Stimulated activated CD8-positive, alpha-beta memory T cell treated with anti-CD3 and anti-CD28 coated beads, Interleukin-12 subunit alpha, Interleukin-12 subunit beta, amount 100 ng/mL, for 24 hours (primary cell): Measurements from ENCODE around the gene ARHGAP6.

Source experiments
- DNase-seq: peaks from one replicate; pipeline ENCODE4 v3.0.0-alpha.2; 2020; ENCODE audit errors: extremely low read depth

Gene ARHGAP6

DNA sequence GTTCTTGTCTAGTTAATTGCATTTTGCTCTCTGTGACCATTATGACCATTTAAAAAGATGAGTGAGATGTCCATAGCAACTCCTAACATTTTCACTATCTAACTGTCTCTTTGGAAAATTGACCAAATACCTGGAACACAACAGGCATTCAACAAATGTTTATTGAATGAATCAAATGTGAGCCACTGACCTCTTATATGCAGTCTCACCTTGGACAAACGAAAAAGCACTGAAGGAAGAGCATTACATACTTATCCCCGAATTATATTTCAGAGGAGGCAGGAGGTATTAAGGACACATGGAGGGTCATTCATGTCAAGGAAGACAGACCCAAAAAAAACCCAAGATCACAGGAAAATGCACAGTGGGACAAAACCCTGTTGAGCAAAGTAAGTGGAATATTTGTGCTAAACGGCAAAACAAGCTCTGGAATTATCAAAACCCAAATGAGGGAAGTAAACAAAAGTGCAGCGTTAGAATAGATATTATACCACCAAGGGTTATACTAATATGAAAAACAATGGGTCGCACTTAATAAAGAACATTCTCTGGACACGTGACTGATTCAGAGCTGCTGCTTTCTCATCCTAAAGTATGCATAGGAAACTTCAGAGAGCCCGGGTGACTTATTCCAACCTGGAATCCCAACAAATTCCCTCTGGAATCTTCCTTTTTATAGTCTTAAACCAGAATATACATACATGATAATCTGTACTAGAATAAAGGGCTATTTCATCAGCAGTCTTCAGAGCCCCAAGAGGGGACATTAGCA is 240.6 kb downstream of the ARHGAP6 start:
- no peak for DNase-seq

DNA sequence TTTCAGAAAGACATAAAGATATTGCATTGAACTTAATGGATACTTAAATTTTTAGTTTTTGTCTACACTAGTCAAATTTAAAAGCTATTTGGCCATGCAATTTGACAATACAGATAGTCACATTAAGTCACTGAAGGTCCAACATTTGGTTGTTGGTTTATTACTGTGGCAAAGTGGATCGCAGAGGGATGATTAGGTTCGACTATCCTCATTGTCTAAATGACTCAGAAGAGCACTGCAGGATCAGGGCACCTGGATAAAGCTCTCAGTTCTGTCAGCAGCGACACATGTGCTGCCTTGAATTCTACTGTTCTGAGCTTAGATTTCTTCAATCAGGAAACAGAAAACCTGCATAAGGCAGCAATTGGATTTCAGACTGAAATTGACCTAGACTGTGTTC is 241.8 kb downstream of the ARHGAP6 start:
- no peak for DNase-seq

DNA sequence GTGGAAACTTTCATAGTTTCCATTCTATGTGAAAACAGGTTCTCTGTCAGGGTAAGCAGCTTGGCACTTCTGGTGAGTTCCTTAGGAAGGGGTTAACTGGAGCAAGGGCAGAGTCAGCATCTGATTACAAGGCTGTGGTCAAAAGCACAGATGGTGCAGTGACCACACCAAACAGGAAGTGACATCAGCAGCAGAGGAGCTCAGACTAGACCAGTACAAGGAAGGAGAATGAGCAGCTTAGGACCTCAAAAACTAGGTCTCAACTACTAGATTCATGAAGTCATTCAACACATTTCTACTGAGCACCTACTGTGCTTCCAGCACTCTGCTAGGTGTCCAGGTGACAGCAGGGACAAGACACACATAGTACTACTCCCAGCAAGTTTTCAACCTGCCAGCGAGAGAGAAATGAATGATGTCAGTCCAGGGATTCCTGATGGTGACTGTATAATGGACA is 242.3 kb downstream of the ARHGAP6 start:
- DNase-seq, result no peak

DNA sequence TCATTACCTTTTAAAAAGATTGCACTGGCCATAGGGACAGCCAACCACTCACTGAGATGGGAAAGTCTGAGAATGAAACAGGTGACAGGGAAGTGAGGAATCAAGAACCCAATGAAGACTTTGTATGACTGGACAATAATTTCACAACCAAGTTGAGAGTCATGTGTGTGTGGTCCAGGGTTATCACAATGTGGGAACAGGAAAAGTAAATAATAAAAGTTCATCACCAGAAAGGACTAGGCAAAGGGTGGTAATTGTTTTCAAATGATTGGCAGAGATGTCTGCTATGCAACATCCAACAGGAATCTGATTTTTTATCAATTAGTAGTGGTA is 243.2 kb downstream of the ARHGAP6 start:
- no peak for DNase-seq

DNA sequence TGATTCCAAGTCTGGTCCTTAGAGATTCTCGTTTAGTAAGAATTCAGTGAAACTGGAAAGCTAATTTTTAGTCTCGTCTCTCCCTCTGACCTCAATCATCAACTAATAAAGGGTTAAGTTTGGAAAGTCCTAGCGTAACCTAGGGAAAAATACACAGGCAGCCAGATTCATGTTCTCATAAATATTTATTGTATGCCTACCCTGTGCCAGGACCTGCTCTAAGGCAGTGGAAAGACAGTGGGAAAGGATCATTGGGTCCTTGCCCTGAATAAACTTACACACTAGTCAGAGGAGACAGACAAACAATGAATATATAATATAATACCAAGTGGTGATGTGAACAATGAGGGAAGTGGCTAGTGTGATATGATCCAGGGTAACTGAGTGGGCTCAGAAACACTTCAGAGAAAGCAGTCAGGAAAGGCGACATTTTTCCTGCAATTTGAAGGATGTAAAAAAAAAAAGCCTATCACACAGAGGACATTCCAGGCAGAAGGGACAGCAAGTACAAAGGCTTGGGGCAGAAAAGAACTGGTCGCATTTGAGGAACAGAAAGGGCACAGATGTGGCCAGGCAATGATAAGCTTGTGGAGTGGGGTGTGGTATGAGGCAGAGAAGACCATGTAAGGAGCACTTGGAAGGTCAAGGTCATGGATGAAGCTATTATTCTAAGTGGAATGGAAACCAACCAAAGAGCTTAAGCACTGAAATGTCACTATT is 243.8 kb downstream of the ARHGAP6 start:
- DNase-seq, result no peak

DNA sequence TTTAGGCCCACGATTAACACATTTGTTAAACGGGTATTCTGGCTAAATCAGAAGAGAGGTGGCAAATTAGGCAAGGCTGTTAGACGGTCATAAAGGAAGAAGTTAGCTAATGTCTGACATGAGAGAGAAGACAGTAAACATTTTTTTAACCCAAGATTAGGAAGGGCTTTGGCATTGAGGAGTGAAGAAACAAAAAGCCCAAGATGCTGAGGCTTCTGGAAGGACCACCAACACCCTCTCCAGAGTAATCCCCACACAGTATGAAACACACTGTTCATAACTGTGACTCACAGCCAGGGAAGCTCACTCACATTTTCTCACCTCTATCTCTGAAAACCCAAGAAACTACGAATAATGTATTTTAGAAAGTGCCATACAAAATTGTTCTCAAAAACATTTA is 244.9 kb downstream of the ARHGAP6 start:
- no peak for DNase-seq

DNA sequence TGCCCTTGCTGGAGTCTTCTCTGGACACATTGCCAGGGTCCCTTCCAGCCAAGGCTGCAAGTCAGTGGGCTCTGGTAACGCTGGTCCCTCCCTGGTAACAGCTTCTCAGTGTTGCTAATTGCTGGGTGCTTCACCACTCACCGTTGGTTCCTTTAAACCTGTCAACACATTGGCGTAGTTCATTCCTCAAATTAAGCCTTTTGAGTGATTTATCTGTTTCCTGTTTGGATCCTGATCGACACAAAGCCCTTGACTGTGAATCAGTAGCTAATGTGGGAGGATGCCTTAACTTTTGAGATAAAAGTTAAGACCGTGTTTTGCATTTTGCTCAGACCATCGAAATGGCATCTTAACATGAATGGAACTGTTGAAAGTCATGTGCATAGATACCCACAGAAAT is 246.6 kb downstream of the ARHGAP6 start:
- no peak for DNase-seq

DNA sequence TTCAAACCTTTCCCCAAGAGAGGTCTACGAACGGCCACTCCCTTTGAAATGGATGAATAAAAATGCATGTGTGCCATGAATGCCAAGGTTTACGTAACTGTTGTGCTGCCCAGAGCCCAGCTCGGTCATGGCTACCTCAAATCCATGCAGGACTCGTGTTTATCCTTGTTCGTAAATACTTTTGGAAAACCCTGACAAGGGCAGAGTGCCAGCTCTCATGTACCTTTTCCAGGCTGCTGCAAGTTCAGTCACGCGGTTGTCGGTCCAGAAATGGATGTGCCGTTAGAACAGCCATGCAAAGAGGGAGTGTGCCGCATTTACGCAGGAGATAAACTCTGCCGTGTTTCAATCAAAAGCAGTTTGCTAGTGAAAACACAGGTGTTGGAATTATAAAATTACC is 249.1 kb downstream of the ARHGAP6 start:
- no peak for DNase-seq

DNA sequence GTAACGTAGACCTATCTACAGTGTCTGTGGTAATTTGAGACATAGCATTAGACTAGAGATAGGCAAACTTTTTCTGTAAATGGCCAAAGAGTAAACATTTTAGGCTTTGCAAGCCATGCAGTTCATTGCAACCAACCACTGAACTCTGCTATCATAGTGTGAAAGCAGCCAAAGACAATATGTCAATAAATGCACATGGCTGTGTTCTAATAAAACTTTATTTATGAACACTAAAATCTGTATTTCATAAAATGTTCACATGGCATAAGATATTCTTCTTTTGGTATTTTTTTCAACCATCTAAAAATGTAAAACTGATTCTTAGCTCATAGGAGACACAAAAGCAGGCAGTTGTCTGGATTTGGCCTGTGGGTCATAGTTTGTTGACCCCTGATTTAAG is 251.6 kb downstream of the ARHGAP6 start:
- no peak for DNase-seq

DNA sequence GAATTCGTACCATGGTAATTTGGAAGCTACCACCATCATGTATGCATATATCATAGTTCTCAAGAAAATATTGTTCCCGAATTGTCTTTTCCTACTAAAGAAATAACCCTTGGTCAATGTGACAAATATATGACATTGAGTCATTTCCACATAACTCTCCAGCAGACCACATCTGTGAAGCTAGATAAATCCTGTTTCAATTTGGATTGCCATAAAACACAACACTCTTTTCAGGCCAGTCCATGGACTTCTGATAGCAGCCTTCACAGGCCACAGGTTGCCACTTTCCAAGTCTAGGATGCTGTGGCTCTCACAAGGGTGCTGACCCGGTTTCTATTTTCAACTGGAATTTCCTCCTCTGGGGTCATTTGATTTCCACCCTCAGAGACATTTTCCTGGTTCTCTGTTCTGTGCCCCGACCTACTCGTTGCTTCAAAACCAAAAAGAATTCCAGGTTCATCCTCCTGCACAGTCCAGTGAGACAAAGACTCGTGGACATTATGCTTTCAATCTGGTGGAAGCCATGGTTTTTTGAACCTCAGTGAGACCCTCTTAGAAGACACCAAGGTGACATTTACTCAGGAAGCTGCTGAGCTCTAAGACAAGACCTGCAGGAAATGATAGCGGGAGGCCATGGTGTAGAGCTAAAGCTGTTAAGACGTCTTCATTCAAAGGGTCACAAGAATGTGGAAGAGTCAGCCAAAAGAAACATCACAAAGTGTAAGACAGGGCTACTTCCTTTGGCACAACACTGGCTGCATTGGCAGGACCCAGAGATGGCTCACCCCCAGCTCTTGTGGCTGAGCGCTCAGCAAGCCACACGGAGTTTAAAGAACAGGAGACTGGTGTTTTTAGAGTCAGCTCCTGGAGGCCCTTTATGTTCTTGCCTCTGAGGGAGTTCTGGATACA is 252.8 kb downstream of the ARHGAP6 start:
- DNase-seq, result no peak

DNA sequence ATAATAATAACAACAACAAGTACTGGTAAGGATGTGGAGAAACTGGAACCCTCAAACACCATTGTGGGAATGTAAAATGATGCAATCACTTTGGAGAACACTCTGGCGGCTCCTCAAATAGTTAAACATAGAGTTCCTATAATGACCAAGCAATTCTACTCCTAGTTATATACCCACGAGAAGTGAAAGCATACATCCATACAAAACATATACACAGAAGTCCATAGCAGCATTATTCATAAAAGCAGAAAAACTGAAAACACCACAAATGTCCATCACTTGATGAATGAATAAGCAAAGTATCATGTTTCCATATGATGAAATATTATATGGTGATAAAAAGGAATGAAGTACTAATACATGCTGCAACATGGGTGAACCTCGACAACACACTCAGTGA is 255.8 kb downstream of the ARHGAP6 start:
- no peak for DNase-seq

DNA sequence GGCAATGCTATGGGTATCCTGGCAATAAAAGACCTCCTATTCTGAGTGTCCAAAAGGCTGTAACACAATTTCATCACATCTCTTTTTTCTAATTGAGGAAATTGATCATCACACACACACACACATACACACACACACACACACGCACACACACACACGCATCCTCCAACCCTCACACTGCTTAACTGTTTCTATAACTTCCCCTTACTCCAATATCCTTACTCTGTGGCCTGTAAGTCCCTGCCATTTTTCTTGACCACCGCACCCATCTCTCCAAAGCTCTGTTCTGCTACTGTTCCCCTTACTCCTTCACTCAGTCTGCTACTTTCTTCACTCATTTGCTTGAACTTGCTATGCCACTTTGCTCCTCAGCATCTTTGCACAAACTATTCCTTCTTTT is 256.9 kb downstream of the ARHGAP6 start:
- no peak for DNase-seq

DNA sequence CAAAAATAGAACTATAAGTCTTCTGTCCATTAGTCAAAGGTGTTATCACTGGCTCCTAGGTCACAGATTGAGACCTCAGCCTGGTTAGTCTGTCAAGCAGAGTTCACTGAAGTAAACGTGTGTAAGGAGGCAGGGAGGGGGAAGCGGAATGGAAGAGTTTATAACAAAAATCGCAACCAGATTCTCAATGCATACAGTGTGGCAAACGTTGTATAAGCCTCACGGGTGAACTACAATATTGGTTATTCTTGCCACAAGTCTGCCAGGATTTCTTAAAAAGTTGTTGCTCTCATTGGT is 257.7 kb downstream of the ARHGAP6 start:
- DNase-seq, result no peak

DNA sequence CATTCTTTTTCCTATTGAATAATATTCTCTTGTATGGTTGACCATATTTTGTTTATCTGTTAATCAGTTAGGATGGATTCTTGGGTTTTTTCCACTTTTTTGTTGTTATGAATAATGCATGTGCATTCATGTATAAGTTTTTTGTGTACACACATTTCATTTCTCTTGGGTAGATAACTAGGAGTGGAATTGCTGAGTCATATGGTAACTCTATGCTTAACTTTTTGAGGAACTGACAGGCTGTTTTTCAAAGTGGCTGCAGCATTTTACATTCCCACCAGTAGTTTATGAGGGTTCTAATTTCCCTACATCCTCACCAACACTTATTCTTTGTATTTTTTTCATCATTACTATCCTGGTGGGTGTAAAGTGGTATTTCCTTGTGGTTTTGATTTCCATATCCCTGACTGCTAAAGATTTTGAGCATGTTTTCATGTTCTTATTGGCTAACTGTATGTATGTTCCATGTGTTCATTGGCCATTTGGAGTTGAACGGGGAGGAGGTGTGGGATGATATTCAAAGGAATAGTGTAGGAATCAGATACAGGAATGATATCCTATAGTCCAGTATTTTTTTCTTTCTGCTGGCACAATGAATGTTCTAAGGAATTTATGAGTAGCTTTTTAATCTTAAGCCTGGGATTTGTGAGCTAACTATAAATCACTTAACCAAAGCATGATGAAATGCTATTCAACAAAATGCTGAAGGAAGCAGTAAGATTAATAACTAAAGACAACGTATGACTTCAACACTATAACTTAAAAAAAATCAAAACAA is 258.2 kb downstream of the ARHGAP6 start:
- no peak for DNase-seq

DNA sequence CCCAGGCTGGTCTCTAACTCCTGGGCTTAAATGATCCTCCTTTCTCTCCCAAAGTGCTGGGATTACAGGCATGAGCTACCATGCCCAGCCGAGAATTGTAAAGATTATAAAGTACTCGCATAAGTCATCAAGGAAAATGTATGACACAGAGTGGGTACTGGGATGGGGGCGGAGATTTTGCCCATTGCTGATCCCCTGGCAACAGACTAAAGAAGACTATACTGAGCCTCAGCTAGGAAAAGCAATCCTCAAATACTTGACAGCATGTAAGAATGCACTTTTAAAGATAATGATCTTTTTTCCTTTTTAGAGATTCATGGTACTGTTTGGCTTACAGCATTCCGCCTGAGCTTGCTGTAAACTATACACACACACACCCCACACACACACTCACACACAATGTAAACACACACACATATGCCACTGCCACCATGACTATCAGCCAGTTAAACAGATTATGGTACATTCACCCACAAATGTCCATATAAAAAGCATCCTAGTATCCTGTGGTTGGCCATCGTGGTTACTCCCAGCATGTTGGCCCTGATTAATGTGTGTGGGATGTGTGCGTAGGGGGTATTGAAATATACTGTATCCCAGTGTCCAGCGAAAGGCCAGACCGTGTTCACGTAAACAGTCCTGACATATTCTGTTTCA is 259.5 kb downstream of the ARHGAP6 start:
- no peak for DNase-seq

DNA sequence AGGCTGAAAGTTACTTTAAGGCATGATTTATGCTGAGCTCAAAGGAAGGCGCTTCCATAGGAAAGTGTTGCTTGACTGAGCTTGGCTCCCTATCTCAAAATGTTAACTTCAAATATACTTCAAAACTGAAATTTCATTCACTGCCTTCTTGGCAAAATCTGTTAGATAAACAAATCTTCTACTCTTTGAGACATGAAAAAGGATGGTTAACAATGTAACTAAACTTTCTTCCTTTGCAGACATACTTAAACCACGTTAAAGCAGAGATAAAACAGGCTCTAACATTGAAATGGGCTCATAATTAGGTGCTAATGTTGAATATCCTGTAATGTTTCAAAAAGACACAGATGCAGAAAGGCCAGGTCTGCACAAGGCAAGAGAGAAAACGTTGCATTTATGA is 262.1 kb downstream of the ARHGAP6 start:
- DNase-seq, result no peak

DNA sequence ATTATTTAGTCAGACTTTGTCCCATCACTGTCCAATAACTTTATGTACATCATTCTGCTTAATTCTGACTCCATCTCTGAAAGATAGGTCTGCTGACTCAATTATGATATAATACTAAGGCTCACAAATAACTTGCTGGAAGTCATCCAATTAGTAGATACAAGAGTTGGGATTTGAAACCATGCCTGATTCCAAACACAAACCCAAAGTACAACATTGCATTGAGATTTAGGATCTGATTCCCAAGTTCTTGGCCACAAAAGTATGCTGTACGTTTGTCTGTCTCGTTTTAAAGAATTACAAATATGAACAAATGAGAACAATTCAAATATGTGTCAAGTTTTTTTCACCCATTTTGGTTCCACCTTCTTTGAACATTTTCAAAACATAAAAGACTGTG is 263.8 kb downstream of the ARHGAP6 start:
- no peak for DNase-seq

DNA sequence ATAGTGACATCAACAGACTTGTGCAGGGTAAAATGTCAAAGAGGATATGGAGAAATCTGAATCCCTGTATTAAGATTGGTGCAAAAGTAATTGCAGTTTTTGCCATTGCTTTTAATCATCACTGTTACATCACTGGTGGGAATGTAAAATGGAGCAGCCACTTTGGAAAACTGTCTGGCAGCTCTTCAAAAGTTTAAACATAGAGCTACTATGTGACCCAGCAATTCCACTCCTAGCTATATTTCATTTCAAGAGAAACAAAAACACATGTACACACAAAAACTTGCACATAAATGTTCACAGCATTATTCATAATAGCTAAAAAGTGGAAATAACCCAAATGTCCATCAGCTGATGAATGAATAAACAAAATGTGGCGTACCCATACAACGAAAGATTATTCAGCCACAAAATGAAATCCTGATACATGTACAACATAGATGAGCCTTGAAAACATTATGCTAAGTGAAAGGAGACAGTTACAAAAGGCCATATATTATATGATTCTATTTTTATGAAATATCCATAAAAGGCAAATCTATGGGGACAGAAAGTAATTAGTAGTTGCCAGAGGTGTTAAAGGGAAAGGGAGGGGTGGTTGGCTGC is 266.1 kb downstream of the ARHGAP6 start:
- DNase-seq, result no peak

DNA sequence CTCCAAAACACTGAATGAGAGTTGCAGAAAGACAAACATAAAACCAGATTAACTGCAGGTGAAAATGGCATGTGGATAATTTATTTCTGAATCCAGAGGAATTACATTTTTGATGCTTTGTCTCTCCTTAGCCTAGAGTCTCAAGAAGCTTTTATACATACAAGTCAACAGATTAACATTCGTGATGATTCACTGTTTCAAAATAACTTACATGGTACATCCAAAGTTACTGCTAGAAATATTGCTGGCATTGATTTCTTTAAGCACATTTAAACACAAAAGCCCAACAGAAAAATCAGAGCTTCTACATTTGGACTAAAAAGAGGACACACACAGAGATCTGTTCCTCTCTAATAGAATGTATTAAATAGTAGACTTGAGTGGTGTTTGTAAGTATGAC is 266.9 kb downstream of the ARHGAP6 start:
- no peak for DNase-seq

DNA sequence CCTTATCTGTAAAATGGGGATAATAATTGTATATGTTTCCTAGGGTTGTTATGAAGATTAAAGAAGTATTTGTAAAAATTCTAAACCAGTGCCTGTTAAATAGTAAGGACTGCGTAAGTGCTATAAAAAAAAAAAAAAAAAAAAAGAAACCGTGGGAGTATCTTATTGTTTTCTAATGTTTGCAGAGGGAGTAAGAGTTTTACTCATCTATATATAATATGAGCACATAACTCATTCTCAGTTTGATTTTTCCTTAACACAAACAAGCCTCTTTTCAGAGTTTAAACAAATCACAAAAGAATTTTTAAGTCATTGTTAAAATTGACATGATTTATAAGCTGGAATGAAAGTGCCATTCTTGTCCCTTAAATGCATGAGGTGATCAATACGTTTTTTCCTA is 267.6 kb downstream of the ARHGAP6 start:
- no peak for DNase-seq

DNA sequence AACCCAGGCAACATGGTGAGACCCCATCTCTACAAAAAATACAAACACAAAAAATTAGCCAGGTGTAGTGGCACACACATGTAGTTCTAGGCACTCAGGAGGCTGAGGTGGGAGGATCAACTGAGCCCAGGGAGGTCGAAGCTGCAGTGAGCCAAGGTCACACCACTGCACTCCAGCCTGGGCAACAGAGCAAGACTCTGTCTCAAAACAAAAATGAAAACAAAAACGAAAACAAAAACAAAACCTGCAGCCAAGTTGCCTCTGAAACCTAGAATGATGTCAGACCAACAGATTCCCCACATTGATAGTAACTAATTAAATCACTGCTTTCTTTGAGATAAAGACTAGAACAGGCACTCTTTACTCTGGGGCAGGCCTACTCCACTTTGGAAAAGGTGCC is 268.0 kb downstream of the ARHGAP6 start:
- DNase-seq, result no peak
